Adrenal gland (tissue), 12 donors: Measurements from ENCODE around the gene GHR. TPM values are rescaled to one million over a fixed set of nuclear protein-coding genes. Genes with fewer than 3 reads are reported as not detected.

ENCODE experiments used
- DNase-seq, 7 donors: peaks; one replicate each; pipeline ENCODE4 v3.0.0-alpha.2; 2019 to 2020
- H3K27ac ChIP-seq, 5 donors: fragments of 200-600 bp; sonication (generic) in 4 of 5; 1 replicate in 3 of 5; 2 replicates in 2 of 5; pipeline versions ENCODE4 v1.5.1 to v1.8.0; 2016 to 2020; ENCODE audit warnings: mild to moderate bottlenecking in 1 of 5
- H3K27me3 ChIP-seq: fragments of 200-600 bp; 2 replicates; pipeline ENCODE4 v1.8.0; 2021
- H3K36me3 ChIP-seq, 2 donors: fragments of 200-600 bp; replicated peaks in 1 of 2; 1 replicate in 1 of 2; 2 replicates in 1 of 2; pipeline versions ENCODE4 v1.5.1 to v1.8.0; 2018 to 2022
- H3K4me1 ChIP-seq, 2 donors: fragments of 200-600 bp; replicated peaks in 1 of 2; 1 replicate in 1 of 2; 2 replicates in 1 of 2; pipeline versions ENCODE4 v1.5.1 to v1.8.0; 2018 to 2021
- H3K4me3 ChIP-seq, 4 donors: fragments of 200-600 bp; sonication (generic) in 3 of 4; one replicate each; pipeline ENCODE4 v1.5.1; 2016 to 2018
- H3K9me3 ChIP-seq, 3 donors: fragments of 200-600 bp; sonication (generic) in 1 of 3; replicated peaks in 1 of 3; 1 replicate in 2 of 3; 2 replicates in 1 of 3; pipeline versions ENCODE4 v1.5.1 to v1.8.0; 2016 to 2021
- POLR2A ChIP-seq, 2 donors: fragments of 450-650 bp; IDR thresholded peaks; one replicate each; pipeline ENCODE4 v1.6.1; 2017; ENCODE audit warnings: antibody characterized with exemption in 2 of 2, mild to moderate bottlenecking in 2 of 2, moderate library complexity in 1 of 2
- WGBS, 4 donors: extraction: QIAGEN DNeasy Blood & Tissue Kit in 2 of 4; methylation state at CpG; one replicate each; pipeline versions ENCODE4 v1.1.5 to v1.1.7; 2013 to 2017; 5-methylcytosine and 5-hydroxymethylcytosine counted together
- intact Hi-C, 2 donors: fragments of 100-400 bp; cut with DNase I; formaldehyde crosslinking; loops; one replicate each; pipeline versions ENCODE4 v1.14.1 to v1.15.0; 2022 to 2023
- polyA plus RNA-seq, 3 donors: library from polyadenylated mRNA; stranded (reverse); fragments of 200-250 nt in 2 of 3; fragments of 350-450 nt in 1 of 3; fragmentation: Illumina TruSeq in 1 of 3; extraction: RNeasy Lipid Tissue Mini Kit (QIAGEN cat#74804) in 1 of 3; gene quantifications; one replicate each; pipeline ENCODE4 v1.2.3, GENCODE V29; 2013 to 2014
- total RNA-seq, 9 donors: library from RNA; depleted of rRNA in 4 of 9; stranded (reverse); fragments of >200 nt in 4 of 9; fragments of 120-200 nt in 1 of 9; fragmentation: NEBNext Ultra II Directional in 1 of 9; extraction: Animal tissue kit (Norgen Biotek cat#: 25700) in 1 of 9; gene quantifications; one replicate each; pipeline versions ENCODE4 v1.1.0 to v1.2.4, GENCODE V29; 2013 to 2023
- TF ChIP-seq, protein P1 (sequence below), 6 experiments: fragments of 450-650 bp in 4 of 6; fragments of 200-600 bp in 2 of 6; sonication (generic) in 1 of 6; IDR thresholded peaks; 1 replicate in 5 of 6; 2 replicates in 1 of 6; pipeline versions ENCODE4 v1.5.1 to v1.8.0; 2016 to 2021; ENCODE audit warnings: antibody characterized with exemption in 6 of 6, mild to moderate bottlenecking in 2 of 6, moderate library complexity in 1 of 6
- donor health status: healthy with polysubstance abuse.
- donor health status: Bipolar disorder and iron deficiency.
- donor health status: DM: yes; HTN: yes; CAD: no.
- donor health status: DM: no; HTN: no; CAD: no.
- donor health status: DM: no; HTN: no; CAD: no.
- donor health status: DM: yes; HTN: yes; CAD: no.

Gene GHR
- total and polyA plus RNA-seq, 12 donors, result 2.9 to 17.1 (median 10.5) TPM

DNA sequence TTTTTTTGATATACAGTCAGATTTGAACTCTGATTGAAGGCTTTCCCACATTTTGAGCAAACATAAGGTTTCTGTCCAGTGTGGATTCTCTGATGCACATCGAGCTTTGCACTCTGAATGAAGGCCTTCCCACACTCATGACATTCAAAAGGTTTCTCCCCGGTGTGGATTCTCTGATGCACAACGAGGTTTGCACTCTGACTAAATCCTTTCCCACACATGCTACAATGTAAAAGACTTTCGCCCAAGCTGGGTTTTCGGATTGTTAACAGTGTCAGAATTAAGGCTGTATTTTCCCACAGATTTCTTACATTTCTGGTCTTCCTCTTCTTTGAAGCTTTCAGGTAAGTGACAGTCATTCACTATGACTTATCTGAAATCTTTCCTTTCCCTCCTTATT, 44.3 kb downstream of the GHR start:
- peaks cover 0 to 5% of the 10 kb centered on the region in 2 donors for H3K4me1 ChIP-seq
- H3K9me3 ChIP-seq, result no peaks in the 10 kb centered on the region
- WGBS, 4 donors, result 92 to 98% (median 96%) methylated on average over 5 of the region's 5 CpGs
- TF ChIP-seq, protein P1, sequence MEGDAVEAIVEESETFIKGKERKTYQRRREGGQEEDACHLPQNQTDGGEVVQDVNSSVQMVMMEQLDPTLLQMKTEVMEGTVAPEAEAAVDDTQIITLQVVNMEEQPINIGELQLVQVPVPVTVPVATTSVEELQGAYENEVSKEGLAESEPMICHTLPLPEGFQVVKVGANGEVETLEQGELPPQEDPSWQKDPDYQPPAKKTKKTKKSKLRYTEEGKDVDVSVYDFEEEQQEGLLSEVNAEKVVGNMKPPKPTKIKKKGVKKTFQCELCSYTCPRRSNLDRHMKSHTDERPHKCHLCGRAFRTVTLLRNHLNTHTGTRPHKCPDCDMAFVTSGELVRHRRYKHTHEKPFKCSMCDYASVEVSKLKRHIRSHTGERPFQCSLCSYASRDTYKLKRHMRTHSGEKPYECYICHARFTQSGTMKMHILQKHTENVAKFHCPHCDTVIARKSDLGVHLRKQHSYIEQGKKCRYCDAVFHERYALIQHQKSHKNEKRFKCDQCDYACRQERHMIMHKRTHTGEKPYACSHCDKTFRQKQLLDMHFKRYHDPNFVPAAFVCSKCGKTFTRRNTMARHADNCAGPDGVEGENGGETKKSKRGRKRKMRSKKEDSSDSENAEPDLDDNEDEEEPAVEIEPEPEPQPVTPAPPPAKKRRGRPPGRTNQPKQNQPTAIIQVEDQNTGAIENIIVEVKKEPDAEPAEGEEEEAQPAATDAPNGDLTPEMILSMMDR (IDR thresholded peaks at IDR 0.05), result no peak
- no peak for TF ChIP-seq POLR2A (IDR thresholded peaks at IDR 0.05)
- H3K4me3 ChIP-seq, result no peak overlapping the region
- no peak overlapping the region for H3K27ac ChIP-seq
- intact Hi-C loops, result no loop called here
- no peak for DNase-seq
- no peaks in the 10 kb centered on the region for H3K36me3 ChIP-seq
- H3K27me3 ChIP-seq, result no peaks in the 10 kb centered on the region

GRCh38 chr5:42467981-42468524, 44.8 kb downstream of the GHR start:
- H3K9me3 ChIP-seq, result no peaks in the 10 kb centered on the region
- no peak overlapping the region for H3K4me3 ChIP-seq
- H3K4me1 ChIP-seq, result no peaks in the 10 kb centered on the region
- H3K27ac ChIP-seq, result no peak overlapping the region
- TF ChIP-seq, protein P1 (IDR thresholded peaks at IDR 0.05), result no peak
- no peak for TF ChIP-seq POLR2A (IDR thresholded peaks at IDR 0.05)
- intact Hi-C loops, result no loop called here
- H3K27me3 ChIP-seq, result no peaks in the 10 kb centered on the region
- H3K36me3 ChIP-seq, result no peaks in the 10 kb centered on the region
- DNase-seq, result no peak
- WGBS, 4 donors, result 91 to 94% (median 92%) methylated on average over 8 of the region's 8 CpGs

GRCh38 chr5:42483472-42484154, 60.4 kb downstream of the GHR start:
- intact Hi-C loops, result no loop called here
- no peak overlapping the region for H3K4me3 ChIP-seq
- no peaks in the 10 kb centered on the region for H3K9me3 ChIP-seq
- no peaks in the 10 kb centered on the region for H3K36me3 ChIP-seq
- 60 to 78% (median 67%) methylated on average over 5 of the region's 5 CpGs for WGBS, 4 donors
- H3K27me3 ChIP-seq, result no peaks in the 10 kb centered on the region
- peaks cover 4 to 14% of the 10 kb centered on the region in 2 donors for H3K4me1 ChIP-seq
- peak; percentile 36 to 70 (median 49) for DNase-seq
- TF ChIP-seq, protein P1 (IDR thresholded peaks at IDR 0.05), result no peak
- no peak for TF ChIP-seq POLR2A (IDR thresholded peaks at IDR 0.05)
- H3K27ac ChIP-seq, result no peak overlapping the region

DNA sequence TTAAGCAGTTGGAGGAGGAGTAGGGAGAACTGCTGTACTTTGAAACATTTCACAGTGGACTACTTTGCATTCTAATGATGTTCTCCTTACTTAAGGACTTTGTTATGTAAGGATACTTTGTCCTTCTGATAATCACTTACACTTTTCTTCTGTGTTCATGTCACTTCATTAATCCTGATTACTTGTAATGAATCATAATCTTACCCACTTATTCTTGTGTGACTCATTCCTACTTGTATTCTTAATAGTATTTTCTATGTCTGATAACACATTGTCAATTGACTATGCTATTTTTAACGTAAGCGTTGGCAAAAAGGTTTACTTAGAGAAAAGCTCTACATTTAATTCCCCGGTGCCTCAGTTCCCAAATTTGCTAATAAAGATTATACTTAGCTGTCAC, 63.8 kb downstream of the GHR start:
- TF ChIP-seq, protein P1 (IDR thresholded peaks at IDR 0.05), result no peak
- H3K4me3 ChIP-seq, result no peak overlapping the region
- no peaks in the 10 kb centered on the region for H3K36me3 ChIP-seq
- H3K9me3 ChIP-seq, result no peaks in the 10 kb centered on the region
- no peak overlapping the region for H3K27ac ChIP-seq
- H3K27me3 ChIP-seq, result no peaks in the 10 kb centered on the region
- intact Hi-C loops, result no loop called here
- DNase-seq, result no peak
- WGBS, 4 donors, result 58 to 67% (median 63%) methylated on average over 3 of the region's 3 CpGs
- H3K4me1 ChIP-seq, result peaks cover 10 to 27% of the 10 kb centered on the region in 2 donors
